Panc1 (cell line): ENCODE measurements around the gene PPP3R1. TPM values are rescaled to one million over a fixed set of nuclear protein-coding genes. Genes with fewer than 3 reads are reported as not detected.

Experiments used
- ATAC-seq: fragments of 200-7000 bp; cut with Tn5 transposase; 2 replicates; pipeline ENCODE4 v1.9.1; 2020; ENCODE audit warnings: mild to moderate bottlenecking, moderate library complexity
- BruUV-seq: library from RNA; stranded (reverse); fragments of 400-500 nt; replicated peaks from 2 replicates; lab custom pipeline; 2021; lab: Mats Ljungman, UMichigan
- CTCF ChIA-PET: fragments of 300-600 bp; sonication (Branson Sonifier 250); formaldehyde crosslinking; loops from one replicate; lab custom pipeline; 2022; ENCODE audit warnings: antibody characterized with exemption; lab: Charles Lee
- POLR2A ChIA-PET: fragments of 300-600 bp; sonication (Branson Sonifier 250); formaldehyde crosslinking; loops from one replicate; lab custom pipeline; 2022; ENCODE audit warnings: antibody characterized with exemption; lab: Charles Lee
- DNase-seq: peaks from one replicate; pipeline ENCODE4 v3.0.0-alpha.2; 2010; ENCODE audit warnings: low read depth, low spot score
- H3K27ac ChIP-seq: 2 replicates; pipeline ENCODE4 v1.5.1; 2011; ENCODE audit warnings: mild to moderate bottlenecking, low read length, inconsistent platforms
- H3K27me3 ChIP-seq: fragments of 200-500 bp; sonication (Bioruptor generic); 2 replicates; pipeline ENCODE4 v1.6.0; 2014; ENCODE audit warnings: low read length, inconsistent platforms; ENCODE audit not compliant: control insufficient read depth, insufficient read depth
- H3K36me3 ChIP-seq: fragments of 200-500 bp; sonication (Bioruptor generic); 2 replicates; pipeline ENCODE4 v1.5.1; 2014; ENCODE audit warnings: inconsistent platforms, mild to moderate bottlenecking, low read length, moderate library complexity; ENCODE audit not compliant: control insufficient read depth, insufficient read depth
- H3K4me1 ChIP-seq: 2 replicates; pipeline ENCODE4 v1.5.1; 2011; ENCODE audit warnings: inconsistent platforms, mild to moderate bottlenecking, low read length, moderate library complexity; ENCODE audit not compliant: control insufficient read depth, insufficient read depth
- H3K4me3 ChIP-seq, 2 experiments: 2 replicates each; pipeline ENCODE4 v1.5.1; 2011 to 2012; ENCODE audit warnings: low read depth in 2 of 2, low read length in 2 of 2, mild to moderate bottlenecking in 2 of 2, inconsistent platforms in 1 of 2, moderate library complexity in 1 of 2
- H3K9me3 ChIP-seq: fragments of 200-500 bp; sonication (Bioruptor generic); 2 replicates; pipeline ENCODE4 v1.5.1; 2014; ENCODE audit warnings: low read depth, mild to moderate bottlenecking, inconsistent platforms, low read length, moderate library complexity; ENCODE audit not compliant: control insufficient read depth, insufficient read depth
- CTCF ChIP-seq: fragments of 450-650 bp; IDR thresholded peaks from 2 replicates; pipeline ENCODE4 v1.5.1; 2017; ENCODE audit warnings: mild to moderate bottlenecking
- POLR2AphosphoS5 ChIP-seq: IDR thresholded peaks from 2 replicates; pipeline ENCODE4 v1.6.1; 2012; ENCODE audit warnings: mild to moderate bottlenecking, low read depth, low read length, moderate library complexity
- REST ChIP-seq, 2 experiments: IDR thresholded peaks; 2 replicates each; pipeline ENCODE4 v1.6.1; 2011 to 2012; ENCODE audit warnings: low read depth in 2 of 2, control low read depth in 1 of 2, low read length in 1 of 2, mild to moderate bottlenecking in 1 of 2, moderate library complexity in 1 of 2; ENCODE audit not compliant: insufficient read depth in 1 of 2
- SIN3A ChIP-seq: IDR thresholded peaks from 2 replicates; pipeline ENCODE4 v1.6.1; 2012; ENCODE audit warnings: low read depth, mild to moderate bottlenecking, low read length, moderate library complexity, borderline replicate concordance; ENCODE audit not compliant: insufficient read depth
- TCF7L2 ChIP-seq: IDR thresholded peaks from 2 replicates; pipeline ENCODE4 v1.6.1; 2011; ENCODE audit warnings: mild to moderate bottlenecking, low read depth, low read length, inconsistent platforms
- in situ Hi-C: cut with HindIII; loops from 2 replicates; pipeline ENCODE4 v1.10.0; 2016; ENCODE audit warnings: low sequenced_read_pairs, low pct_unique_long_range_greater_than_20kb
- intact Hi-C: fragments of 100-400 bp; cut with micrococcal nuclease; formaldehyde crosslinking; loops from one replicate; pipeline ENCODE4 v1.10.0; 2022; ENCODE audit not compliant: unreplicated experiment
- total RNA-seq: library from RNA; stranded (reverse); gene quantifications from one replicate; pipeline ENCODE4 v1.2.1, GENCODE V29; 2021; ENCODE audit not compliant: unreplicated experiment

Gene PPP3R1
- total RNA-seq, 1 experiment from 2014 or later, result 77.9 TPM

GRCh38 chr2:68206793-68207192, 45.5 kb downstream of the PPP3R1 start:
- DNase-seq, result no peak
- H3K4me3 ChIP-seq, result no peak overlapping the region
- in situ Hi-C loops (no loop called here), intact Hi-C loops (no loop called here)
- 0 out of 2 replicates have a peak, but pooled peaks cover 3% of the 10 kb centered on the region for H3K4me1 ChIP-seq
- TF ChIP-seq CTCF (no peak), SIN3A (no peak), POLR2AphosphoS5 (no peak), REST (IDR thresholded peaks at IDR 0.05; ENCODE audit: insufficient read depth in 1 of 2, low read depth in 2 of 2, low read length in 1 of 2) (no peak), TCF7L2 (no peak)
- no peaks in the 10 kb centered on the region; the same call in 1 of the 2 replicates for H3K36me3 ChIP-seq
- POLR2A ChIA-PET, result interaction anchor here (0.7 kb wide), 1 partner anchor 1772 kb away, joined by 3 read pairs; the partner anchor contains the start of gene MEIS1
- H3K27ac ChIP-seq, result no peak overlapping the region
- ATAC-seq, result no peak
- H3K27me3 ChIP-seq, result no peaks in the 10 kb centered on the region
- H3K9me3 ChIP-seq, result no peaks in the 10 kb centered on the region
- CTCF ChIA-PET, result no interaction called here
- no TSS peak for BruUV-seq

GRCh38 chr2:68203587-68203986, 48.7 kb downstream of the PPP3R1 start:
- no peaks in the 10 kb centered on the region; the same call in 1 of the 2 replicates for H3K36me3 ChIP-seq
- TF ChIP-seq POLR2AphosphoS5 (no peak), REST (IDR thresholded peaks at IDR 0.05; ENCODE audit: insufficient read depth in 1 of 2, low read depth in 2 of 2, low read length in 1 of 2) (no peak), CTCF (no peak), SIN3A (no peak), TCF7L2 (no peak)
- DNase-seq, result no peak
- H3K27me3 ChIP-seq, result no peaks in the 10 kb centered on the region
- no TSS peak for BruUV-seq
- H3K4me3 ChIP-seq, result no peak overlapping the region
- in situ Hi-C loops, result no loop called here
- POLR2A ChIA-PET, result no interaction called here
- no peaks in the 10 kb centered on the region for H3K9me3 ChIP-seq
- CTCF ChIA-PET, result no interaction called here
- no peak for ATAC-seq
- no peak overlapping the region for H3K27ac ChIP-seq
- H3K4me1 ChIP-seq, result 0 out of 2 replicates have a peak, but pooled peaks cover 3% of the 10 kb centered on the region
- intact Hi-C loops, result no loop called here
